ENCODE measurements around the gene GRIP2.

GRCh38 chr3:14514323-14514720 is 25.8 kb downstream of the GRIP2 start:
- TF ChIP-seq CTCF (IDR thresholded peaks at IDR 0.05 in 8 of 11, conservative IDR thresholded peaks at IDR 0.05 in 3 of 11) (no peak), POLR2A (IDR thresholded peaks at IDR 0.05) (no peak), POLR2AphosphoS5 (IDR thresholded peaks at IDR 0.05) (no peak)

Measured in spleen (tissue), 7 donors.